GM12878 (cell line): ENCODE data around the gene CENPP.

ENCODE experiments used
- ESRRA ChIP-seq: IDR thresholded peaks from 2 replicates; pipeline ENCODE4 v1.6.1; 2012; ENCODE audit warnings: mild to moderate bottlenecking, low read length, improper control_type of control experiment
- HCFC1 ChIP-seq: fragments of 150-350 bp; IDR thresholded peaks from 2 replicates; pipeline ENCODE4 v1.6.1; 2014; ENCODE audit warnings: low read length
- IRF3 ChIP-seq: fragments of 450-650 bp; IDR thresholded peaks from 2 replicates; pipeline ENCODE4 v1.6.1; 2014; ENCODE audit warnings: mild to moderate bottlenecking
- RFX5 ChIP-seq: IDR thresholded peaks from 2 replicates; pipeline ENCODE4 v1.6.1; 2011; ENCODE audit warnings: low read depth, low read length, improper control_type of control experiment
- ZNF622 ChIP-seq: fragments of 450-650 bp; IDR thresholded peaks from 2 replicates; pipeline ENCODE4 v1.6.1; 2017; ENCODE audit warnings: mild to moderate bottlenecking, inconsistent platforms
- TF ChIP-seq, protein P1 (sequence below), 3 experiments: IDR thresholded peaks in 2 of 3; conservative IDR thresholded peaks in 1 of 3; 2 replicates each; pipeline ENCODE4 v1.5.1; 2011; ENCODE audit warnings: low read depth in 3 of 3, low read length in 3 of 3, mild to moderate bottlenecking in 3 of 3, control low read depth in 2 of 3, moderate library complexity in 2 of 3, inconsistent platforms in 1 of 3, mixed read lengths in 1 of 3; ENCODE audit not compliant: control insufficient read depth in 2 of 3, insufficient read depth in 1 of 3; ENCODE audit errors: extremely low read depth in 1 of 3
- TF ChIP-seq, protein P2 (sequence below): fragments of 150-350 bp; IDR thresholded peaks from 2 replicates; pipeline ENCODE4 v1.6.1; 2016; ENCODE audit warnings: low read depth, low read length

DNA sequence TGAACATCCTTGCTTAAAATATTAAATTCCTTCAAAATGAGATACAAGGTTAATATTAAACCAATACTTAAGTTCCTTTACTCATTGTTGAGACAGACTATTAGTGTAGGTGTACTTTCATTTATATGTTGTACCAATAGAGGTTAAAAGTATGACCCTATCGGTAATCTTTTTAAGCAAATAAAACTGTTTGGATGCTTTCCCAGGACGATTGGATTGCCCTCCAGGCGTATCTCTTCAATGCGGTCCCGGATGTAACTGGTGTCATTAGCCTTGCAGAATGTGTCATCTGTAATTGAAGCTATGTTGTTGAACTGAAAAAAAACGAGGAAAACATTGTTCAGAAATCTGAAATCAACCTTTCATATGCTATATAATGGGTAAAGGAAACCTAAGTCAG is 59.7 kb downstream of the CENPP start:
- TF ChIP-seq ESRRA = no peak
- TF ChIP-seq IRF3 = no peak
- TF ChIP-seq ZNF622 = no peak
- no peak for TF ChIP-seq RFX5
- no peak for TF ChIP-seq HCFC1
- TF ChIP-seq, protein P1, sequence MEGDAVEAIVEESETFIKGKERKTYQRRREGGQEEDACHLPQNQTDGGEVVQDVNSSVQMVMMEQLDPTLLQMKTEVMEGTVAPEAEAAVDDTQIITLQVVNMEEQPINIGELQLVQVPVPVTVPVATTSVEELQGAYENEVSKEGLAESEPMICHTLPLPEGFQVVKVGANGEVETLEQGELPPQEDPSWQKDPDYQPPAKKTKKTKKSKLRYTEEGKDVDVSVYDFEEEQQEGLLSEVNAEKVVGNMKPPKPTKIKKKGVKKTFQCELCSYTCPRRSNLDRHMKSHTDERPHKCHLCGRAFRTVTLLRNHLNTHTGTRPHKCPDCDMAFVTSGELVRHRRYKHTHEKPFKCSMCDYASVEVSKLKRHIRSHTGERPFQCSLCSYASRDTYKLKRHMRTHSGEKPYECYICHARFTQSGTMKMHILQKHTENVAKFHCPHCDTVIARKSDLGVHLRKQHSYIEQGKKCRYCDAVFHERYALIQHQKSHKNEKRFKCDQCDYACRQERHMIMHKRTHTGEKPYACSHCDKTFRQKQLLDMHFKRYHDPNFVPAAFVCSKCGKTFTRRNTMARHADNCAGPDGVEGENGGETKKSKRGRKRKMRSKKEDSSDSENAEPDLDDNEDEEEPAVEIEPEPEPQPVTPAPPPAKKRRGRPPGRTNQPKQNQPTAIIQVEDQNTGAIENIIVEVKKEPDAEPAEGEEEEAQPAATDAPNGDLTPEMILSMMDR (IDR thresholded peaks at IDR 0.05 in 2 of 3, conservative IDR thresholded peaks at IDR 0.05 in 1 of 3; ENCODE audit: control insufficient read depth in 2 of 3, extremely low read depth in 1 of 3, insufficient read depth in 1 of 3, low read depth in 3 of 3, low read length in 3 of 3) = no peak
- TF ChIP-seq, protein P2, sequence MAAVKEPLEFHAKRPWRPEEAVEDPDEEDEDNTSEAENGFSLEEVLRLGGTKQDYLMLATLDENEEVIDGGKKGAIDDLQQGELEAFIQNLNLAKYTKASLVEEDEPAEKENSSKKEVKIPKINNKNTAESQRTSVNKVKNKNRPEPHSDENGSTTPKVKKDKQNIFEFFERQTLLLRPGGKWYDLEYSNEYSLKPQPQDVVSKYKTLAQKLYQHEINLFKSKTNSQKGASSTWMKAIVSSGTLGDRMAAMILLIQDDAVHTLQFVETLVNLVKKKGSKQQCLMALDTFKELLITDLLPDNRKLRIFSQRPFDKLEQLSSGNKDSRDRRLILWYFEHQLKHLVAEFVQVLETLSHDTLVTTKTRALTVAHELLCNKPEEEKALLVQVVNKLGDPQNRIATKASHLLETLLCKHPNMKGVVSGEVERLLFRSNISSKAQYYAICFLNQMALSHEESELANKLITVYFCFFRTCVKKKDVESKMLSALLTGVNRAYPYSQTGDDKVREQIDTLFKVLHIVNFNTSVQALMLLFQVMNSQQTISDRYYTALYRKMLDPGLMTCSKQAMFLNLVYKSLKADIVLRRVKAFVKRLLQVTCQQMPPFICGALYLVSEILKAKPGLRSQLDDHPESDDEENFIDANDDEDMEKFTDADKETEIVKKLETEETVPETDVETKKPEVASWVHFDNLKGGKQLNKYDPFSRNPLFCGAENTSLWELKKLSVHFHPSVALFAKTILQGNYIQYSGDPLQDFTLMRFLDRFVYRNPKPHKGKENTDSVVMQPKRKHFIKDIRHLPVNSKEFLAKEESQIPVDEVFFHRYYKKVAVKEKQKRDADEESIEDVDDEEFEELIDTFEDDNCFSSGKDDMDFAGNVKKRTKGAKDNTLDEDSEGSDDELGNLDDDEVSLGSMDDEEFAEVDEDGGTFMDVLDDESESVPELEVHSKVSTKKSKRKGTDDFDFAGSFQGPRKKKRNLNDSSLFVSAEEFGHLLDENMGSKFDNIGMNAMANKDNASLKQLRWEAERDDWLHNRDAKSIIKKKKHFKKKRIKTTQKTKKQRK = no peak
